Astrocyte of the cerebellum (primary cell): ENCODE results near the gene PIM3.

Experiments
- DNase-seq: peaks from one replicate; pipeline ENCODE4 v3.0.0-alpha.2; 2011; ENCODE audit warnings: low read depth
- H3K4me3 ChIP-seq: 2 replicates; pipeline ENCODE4 v1.5.1; 2011; ENCODE audit warnings: mild to moderate bottlenecking, low read depth, low read length, moderate library complexity
- in situ Hi-C: cut with HindIII; loops from 2 replicates; pipeline ENCODE4 v1.10.0; 2017; ENCODE audit warnings: low sequenced_read_pairs
- TF ChIP-seq, protein P1 (sequence below): IDR thresholded peaks from 2 replicates; pipeline ENCODE4 v1.5.1; 2012; ENCODE audit warnings: low read length, low read depth, moderate library complexity, mild to moderate bottlenecking; ENCODE audit errors: missing control alignments

The PIM3 gene

DNA sequence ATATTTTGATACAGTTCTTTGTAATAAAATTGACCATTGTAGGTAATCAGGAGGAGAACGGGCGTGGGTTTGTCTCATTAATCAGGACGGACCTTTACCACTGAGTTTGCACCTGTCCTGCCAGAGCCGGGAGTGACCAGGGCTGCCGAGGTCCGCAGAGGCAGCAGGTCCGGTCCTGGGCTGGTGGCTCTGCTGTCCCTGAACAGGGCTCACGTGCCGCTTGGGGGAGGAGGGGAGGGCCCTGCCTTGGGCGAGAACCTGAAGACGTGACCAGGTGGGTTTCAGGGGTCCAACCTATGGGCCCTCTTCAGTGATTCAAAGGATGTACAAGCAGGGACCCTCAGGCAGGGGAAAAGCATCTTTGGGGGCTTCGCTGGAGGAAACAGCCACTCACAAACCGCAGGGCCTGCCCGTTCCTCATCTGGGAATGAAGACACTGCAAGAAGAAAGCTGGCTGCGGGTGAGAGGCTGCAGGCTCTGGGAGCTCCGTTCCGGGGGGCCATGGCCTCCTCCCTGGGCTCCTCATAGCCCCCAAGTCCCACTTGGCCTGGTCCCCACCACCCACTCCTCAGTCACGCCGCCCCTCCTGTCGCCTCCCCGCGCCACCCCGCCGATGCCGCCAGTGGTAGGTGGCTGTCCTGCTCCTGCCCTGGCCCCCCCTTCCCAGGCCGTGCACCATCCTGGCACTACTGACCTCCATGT lies 32.9 kb upstream of the PIM3 start:
- TF ChIP-seq, protein P1, sequence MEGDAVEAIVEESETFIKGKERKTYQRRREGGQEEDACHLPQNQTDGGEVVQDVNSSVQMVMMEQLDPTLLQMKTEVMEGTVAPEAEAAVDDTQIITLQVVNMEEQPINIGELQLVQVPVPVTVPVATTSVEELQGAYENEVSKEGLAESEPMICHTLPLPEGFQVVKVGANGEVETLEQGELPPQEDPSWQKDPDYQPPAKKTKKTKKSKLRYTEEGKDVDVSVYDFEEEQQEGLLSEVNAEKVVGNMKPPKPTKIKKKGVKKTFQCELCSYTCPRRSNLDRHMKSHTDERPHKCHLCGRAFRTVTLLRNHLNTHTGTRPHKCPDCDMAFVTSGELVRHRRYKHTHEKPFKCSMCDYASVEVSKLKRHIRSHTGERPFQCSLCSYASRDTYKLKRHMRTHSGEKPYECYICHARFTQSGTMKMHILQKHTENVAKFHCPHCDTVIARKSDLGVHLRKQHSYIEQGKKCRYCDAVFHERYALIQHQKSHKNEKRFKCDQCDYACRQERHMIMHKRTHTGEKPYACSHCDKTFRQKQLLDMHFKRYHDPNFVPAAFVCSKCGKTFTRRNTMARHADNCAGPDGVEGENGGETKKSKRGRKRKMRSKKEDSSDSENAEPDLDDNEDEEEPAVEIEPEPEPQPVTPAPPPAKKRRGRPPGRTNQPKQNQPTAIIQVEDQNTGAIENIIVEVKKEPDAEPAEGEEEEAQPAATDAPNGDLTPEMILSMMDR, result no peak
- no peak for DNase-seq
- in situ Hi-C loops, result no loop called here

DNA sequence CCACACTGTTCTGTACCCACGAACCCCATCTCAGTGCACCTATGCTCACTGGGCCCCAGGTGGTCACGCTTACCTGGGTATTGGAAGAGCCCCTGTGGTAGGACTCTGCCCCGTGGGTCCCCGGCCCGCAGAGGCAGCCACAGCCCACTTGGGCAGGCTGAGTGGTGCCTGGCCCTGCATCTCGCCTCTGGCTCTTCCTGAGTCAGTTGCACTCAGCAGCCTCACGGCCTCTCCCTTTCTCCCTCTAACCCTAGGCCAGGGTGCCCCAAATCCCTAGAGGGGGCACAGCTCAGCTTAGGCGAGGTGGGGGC lies 32.4 kb upstream of the PIM3 start:
- TF ChIP-seq, protein P1, result no peak
- DNase-seq, result no peak
- no peak overlapping the region for H3K4me3 ChIP-seq
- in situ Hi-C loops, result no loop called here

More for the DNA sequence above, 32.9 kb upstream of the PIM3 start:
- no peak overlapping the region for H3K4me3 ChIP-seq

DNA sequence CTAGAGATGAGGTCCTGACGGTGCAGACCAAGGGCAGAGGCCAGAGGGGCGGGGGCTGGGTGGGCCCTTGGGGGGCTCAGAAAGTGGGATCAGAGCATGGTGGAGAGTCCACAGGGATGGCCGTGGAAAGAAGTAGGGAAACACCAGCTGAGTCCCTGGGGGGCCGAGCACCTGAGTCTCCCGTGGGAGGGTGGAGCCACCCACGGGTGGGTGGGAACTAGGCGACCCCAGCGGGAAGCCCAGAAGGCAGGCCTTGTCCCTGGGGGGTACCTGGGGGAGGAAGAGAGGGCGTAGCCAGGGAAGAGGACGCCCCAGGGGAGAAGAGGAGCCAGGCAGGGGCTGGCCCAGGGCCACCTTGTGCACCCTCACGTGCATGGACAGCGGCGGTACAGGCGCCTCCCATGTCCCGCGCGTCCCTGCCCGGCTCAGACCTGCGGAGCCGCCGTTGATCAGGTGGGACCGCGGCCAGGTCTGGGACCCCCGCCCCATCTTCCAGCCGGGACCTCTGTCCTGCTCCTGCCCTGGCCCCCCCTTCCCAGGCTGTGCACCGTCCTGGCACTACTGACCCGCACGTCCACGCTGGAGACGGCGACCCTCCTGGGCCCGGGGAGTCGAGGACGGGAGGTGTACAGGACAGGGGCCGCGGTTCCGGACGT lies 31.9 kb upstream of the PIM3 start:
- H3K4me3 ChIP-seq, result no peak overlapping the region
- in situ Hi-C loops, result no loop called here
- no peak for DNase-seq
- TF ChIP-seq, protein P1, result no peak

DNA sequence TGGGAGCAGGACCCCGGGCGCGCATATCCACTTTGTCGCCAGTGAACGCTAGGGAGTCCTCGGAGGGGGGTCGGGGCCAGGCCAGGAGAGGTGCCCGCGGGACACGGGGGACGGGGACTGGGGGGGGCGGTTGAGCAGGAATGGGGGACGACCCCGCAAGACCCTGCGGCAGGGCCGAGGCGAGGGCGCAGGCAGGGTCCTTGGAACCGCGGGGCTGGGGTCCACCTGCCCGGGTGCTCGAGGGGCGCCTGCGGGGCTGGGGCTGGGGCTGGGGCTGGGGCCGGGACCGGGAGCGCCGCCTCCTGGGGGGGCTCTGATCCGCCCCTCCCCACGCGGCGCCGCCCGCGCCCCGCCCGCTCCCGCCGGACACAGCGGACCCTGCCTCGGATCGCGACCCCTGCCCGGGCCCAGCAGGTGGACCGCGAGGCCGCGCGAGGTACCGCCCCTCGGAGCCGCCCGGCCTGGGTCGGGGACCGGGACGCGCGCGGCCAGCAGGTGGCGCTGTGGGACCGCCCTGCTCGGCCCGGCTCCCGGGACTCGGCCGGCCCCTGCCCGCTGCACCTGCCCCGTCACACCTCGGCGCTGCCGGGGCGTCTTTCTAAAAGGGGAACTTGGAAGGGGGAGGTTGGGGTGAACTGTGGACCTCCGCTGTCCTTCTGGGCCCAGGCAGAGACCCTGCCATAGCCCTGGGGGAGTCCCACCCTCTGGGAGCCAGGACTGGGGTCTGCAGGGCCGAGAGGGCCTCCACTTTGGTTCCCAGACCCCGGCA lies 31.2 kb upstream of the PIM3 start:
- in situ Hi-C loops, result no loop called here
- TF ChIP-seq, protein P1, result peak; percentile 46
- no peak overlapping the region for H3K4me3 ChIP-seq
- no peak for DNase-seq

DNA sequence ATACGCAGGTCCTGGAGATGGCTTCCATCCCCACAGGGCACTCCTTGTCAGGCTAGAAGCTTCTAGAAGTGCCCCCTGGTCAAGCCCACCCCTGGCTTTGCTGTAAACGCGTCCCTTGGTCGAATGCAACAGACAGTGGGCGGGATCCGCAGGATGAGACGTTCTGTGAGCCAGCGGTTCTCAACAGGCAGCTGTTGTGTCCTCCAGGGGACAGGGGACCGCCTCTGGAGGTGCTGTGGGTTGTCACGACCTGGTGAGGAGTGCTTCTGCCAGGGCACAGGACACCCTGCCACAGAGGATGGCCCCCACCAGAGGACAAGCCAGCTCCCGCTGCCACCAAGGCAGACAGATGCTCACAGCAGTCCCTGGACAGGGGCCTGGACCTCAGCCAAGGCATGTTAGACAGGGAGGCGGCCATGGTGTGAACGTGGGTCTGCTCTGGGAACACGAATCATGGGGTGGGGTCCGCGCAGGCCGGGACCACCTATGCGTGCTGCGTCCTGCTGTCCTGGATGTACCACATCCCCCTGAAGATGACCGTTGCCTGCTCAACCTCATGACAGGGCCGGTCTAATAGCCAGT lies 30.5 kb upstream of the PIM3 start:
- no peak overlapping the region for H3K4me3 ChIP-seq
- TF ChIP-seq, protein P1, result no peak
- no peak for DNase-seq
- in situ Hi-C loops, result loop anchor here (10.0 kb wide), 1 partner anchor 85 kb away; the partner anchor contains the start of gene IL17REL

DNA sequence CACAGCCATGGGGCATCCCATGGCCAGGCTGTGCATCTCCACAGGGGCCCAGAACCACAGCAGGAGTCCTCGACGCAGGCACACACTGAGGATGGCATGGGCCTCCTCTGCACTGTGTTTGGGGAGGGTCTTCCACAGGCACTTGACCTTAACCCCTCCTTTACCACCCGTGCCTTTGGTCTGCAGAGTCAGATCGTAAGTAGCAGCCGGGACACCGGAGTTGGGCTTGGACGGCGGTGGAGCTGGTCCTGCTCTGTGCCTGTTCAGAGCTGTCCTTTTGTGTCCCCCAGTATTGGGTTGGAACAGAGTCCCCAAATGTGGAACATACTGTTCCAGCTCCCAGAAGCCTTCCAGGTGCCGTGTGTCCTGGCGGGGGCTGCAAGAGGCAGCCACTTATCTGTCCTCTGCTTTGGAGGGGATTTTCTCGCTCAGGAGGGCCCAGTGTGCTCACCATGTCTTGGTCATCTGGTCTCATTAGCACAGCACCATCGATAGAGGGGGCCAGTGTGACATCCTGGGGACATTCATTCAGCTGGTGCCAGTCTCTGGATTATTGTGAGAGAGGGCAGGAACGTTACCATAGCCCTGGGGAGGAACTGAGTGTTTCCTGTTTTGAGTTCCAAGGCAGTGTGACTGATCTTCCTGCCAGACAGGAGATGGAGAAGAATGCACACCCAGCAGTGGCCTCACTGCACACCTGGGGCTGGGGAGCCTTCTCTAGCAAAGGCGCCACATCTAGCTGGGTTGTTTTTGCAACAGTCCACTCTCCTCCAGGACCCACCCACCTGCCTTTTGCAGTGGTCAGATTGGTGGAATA lies 29.8 kb upstream of the PIM3 start:
- H3K4me3 ChIP-seq, result no peak overlapping the region
- in situ Hi-C loops, result loop anchor here (10.0 kb wide), 1 partner anchor 84 kb away; the partner anchor contains the start of gene IL17REL

More for the DNA sequence above, 29.8 kb upstream of the PIM3 start:
- DNase-seq, result no peak
- TF ChIP-seq, protein P1, result peak; percentile 33
